HG03039 (cell line): ENCODE results near the gene GPR137B.
"Not testable (repeated sequence)": the region's sequence is repeated elsewhere in the genome, so short reads cannot be mapped to it uniquely, and the experiment has no call there.

Source experiments
- ATAC-seq: cut with Tn5 transposase; IDR thresholded peaks from one replicate; pipeline ENCODE4 v1.9.1; 2021; ENCODE audit warnings: mild to moderate bottlenecking, moderate library complexity; ENCODE audit not compliant: unreplicated experiment

The GPR137B gene

GRCh38 chr1:236142253-236143103, at the start of gene GPR137B:
TSS of gene GPR137B (plus strand) at chr1:236142539. CDS start at chr1:236142623, 84 bp downstream.
- ATAC-seq = peak; percentile 56

- ATAC-seq = no peak
These were observed 49.4 kb upstream of the GPR137B start for GRCh38 chr1:236092899-236093298.

GRCh38 chr1:236095705-236096520, 46.4 kb upstream of the GPR137B start:
- no peak for ATAC-seq

GRCh38 chr1:236096660-236097482, 45.5 kb upstream of the GPR137B start:
- ATAC-seq = not testable (repeated sequence)

GRCh38 chr1:236098267-236098666, 44.1 kb upstream of the GPR137B start:
- no peak for ATAC-seq

- ATAC-seq = no peak
These were observed 42.9 kb upstream of the GPR137B start for GRCh38 chr1:236099355-236099974.

GRCh38 chr1:236100799-236101198, 41.5 kb upstream of the GPR137B start:
- ATAC-seq = no peak

- no peak for ATAC-seq
These were observed 40.8 kb upstream of the GPR137B start for GRCh38 chr1:236101233-236102200.

GRCh38 chr1:236102611-236103010, 39.7 kb upstream of the GPR137B start:
- ATAC-seq = no peak

- no peak for ATAC-seq
These were observed 39.3 kb upstream of the GPR137B start for GRCh38 chr1:236103059-236103458.

GRCh38 chr1:236103646-236104218, 38.6 kb upstream of the GPR137B start:
- ATAC-seq = no peak

- no peak for ATAC-seq
These were observed 35.0 kb upstream of the GPR137B start for GRCh38 chr1:236107121-236107907.

GRCh38 chr1:236108027-236108648, 34.2 kb upstream of the GPR137B start:
- ATAC-seq = no peak

- ATAC-seq = no peak
These were observed 32.2 kb upstream of the GPR137B start for GRCh38 chr1:236110137-236110536.

- no peak for ATAC-seq
These were observed 30.6 kb upstream of the GPR137B start for GRCh38 chr1:236111527-236112331.

GRCh38 chr1:236112332-236112627, 30.1 kb upstream of the GPR137B start:
- no peak for ATAC-seq

- ATAC-seq = no peak
These were observed 28.9 kb upstream of the GPR137B start for GRCh38 chr1:236113324-236114032.
